A673 (cell line): ENCODE results near the gene ATF6.

ENCODE experiments used
- EZH2 ChIP-seq: fragments of 200-600 bp; sonication (generic); IDR thresholded peaks from 2 replicates; pipeline ENCODE4 v1.6.1; 2017; ENCODE audit warnings: borderline replicate concordance, low read depth, mild to moderate bottlenecking, mixed read lengths, antibody characterized with exemption, low read length; ENCODE audit not compliant: poor library complexity, severe bottlenecking
- TF ChIP-seq, protein P1 (sequence below): fragments of 300-800, 200-600 bp; sonication (generic); conservative IDR thresholded peaks from 2 replicates; pipeline ENCODE4 v1.5.1; 2017; ENCODE audit warnings: low read depth, mild to moderate bottlenecking, antibody characterized with exemption, low read length, moderate library complexity, mixed read lengths

DNA sequence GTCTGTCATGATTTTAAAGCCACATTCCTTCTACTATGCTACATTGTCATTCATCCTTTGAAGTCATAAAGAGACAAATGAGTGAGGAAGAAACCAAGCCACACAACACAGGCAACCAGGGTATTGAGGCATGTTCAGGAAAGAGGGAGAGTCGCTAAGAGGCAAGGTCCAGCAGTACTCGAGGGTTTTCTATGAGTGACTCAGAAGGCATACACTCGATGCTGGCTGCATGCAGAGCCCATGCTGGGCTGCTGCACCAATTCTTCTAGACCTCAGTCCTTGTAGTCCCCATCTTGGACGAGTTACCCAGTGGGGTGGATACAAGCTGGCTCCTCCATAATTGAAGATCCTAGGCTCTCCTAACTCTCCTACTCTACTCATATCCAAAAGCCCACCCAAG lies 199.9 kb downstream of the ATF6 start:
- TF ChIP-seq, protein P1, sequence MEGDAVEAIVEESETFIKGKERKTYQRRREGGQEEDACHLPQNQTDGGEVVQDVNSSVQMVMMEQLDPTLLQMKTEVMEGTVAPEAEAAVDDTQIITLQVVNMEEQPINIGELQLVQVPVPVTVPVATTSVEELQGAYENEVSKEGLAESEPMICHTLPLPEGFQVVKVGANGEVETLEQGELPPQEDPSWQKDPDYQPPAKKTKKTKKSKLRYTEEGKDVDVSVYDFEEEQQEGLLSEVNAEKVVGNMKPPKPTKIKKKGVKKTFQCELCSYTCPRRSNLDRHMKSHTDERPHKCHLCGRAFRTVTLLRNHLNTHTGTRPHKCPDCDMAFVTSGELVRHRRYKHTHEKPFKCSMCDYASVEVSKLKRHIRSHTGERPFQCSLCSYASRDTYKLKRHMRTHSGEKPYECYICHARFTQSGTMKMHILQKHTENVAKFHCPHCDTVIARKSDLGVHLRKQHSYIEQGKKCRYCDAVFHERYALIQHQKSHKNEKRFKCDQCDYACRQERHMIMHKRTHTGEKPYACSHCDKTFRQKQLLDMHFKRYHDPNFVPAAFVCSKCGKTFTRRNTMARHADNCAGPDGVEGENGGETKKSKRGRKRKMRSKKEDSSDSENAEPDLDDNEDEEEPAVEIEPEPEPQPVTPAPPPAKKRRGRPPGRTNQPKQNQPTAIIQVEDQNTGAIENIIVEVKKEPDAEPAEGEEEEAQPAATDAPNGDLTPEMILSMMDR: no peak
- TF ChIP-seq EZH2: no peak
